Fibroblast of skin of abdomen (primary cell): ENCODE measurements around the gene SDHA.
"Not testable (repeated sequence)": the region's sequence is repeated elsewhere in the genome, so short reads cannot be mapped to it uniquely, and the experiment has no call there.

ENCODE experiments used
- DNase-seq: peaks from one replicate; pipeline ENCODE4 v3.0.0-alpha.2; 2013

SDHA gene

DNA sequence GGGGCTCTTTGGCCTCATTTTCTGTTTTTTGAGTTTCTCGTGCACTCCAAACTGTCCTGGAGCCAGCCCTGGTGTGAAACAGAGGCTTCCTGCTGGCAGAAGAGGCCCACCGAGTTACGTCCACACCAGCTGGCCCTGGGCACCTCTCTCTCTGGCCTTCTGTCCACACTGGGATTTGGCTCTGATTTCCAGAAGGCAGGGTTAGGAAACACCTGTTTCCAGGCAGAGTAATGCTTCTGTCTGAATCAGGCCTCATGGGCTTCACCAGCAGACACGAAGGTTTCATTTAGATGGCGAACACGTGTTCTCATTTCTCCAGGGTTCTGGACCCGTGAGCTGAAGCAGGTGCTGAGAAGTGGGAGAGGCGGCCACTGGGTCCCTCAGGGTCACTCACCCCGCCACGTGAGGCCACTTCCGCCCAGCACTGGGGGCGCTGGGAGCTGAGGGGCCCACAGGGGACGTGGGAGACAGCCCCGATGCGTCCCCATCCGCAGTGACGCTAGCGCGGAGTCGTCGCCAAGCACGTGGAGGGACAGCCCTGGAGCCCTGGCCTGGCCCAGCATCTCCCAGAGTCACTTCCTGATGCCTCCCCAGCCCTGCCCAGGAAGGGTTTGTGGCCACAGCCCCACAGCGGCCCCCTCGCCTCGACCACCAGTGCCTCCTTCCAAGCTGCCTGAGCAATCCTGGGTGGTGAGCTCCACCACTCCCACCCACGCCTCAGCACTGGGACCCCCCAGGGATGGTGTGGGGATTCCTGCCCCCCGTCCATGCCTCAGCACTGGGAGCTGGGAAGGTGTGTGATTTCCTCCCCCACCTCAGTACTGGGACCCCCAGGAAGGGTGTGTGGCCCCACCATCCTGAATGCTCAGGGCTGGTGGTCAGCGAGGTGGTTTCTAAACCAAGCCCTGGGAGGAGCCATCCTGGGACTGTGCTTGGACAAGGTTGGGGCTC lies 31.8 kb upstream of the SDHA start:
- no peak for DNase-seq

DNA sequence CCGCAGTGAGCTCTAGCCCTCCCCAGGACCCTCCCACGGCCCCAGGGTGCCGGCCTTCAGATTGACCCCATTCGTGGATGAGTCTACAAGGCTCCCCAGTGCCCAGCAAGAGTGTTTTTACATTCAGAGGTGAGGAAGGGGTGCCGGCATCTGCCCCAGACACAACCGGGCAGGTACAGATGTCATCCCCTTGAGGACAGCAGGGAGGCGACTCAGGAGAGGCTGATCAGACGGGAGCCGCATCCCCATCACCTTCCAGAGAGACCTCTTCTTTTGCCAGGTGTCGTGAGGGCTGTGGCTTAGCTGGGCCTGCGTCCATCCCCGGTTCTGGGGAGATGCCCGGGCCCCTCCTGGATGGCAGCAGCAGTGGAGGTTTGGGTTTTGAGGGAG lies 31.1 kb upstream of the SDHA start:
- no peak for DNase-seq

DNA sequence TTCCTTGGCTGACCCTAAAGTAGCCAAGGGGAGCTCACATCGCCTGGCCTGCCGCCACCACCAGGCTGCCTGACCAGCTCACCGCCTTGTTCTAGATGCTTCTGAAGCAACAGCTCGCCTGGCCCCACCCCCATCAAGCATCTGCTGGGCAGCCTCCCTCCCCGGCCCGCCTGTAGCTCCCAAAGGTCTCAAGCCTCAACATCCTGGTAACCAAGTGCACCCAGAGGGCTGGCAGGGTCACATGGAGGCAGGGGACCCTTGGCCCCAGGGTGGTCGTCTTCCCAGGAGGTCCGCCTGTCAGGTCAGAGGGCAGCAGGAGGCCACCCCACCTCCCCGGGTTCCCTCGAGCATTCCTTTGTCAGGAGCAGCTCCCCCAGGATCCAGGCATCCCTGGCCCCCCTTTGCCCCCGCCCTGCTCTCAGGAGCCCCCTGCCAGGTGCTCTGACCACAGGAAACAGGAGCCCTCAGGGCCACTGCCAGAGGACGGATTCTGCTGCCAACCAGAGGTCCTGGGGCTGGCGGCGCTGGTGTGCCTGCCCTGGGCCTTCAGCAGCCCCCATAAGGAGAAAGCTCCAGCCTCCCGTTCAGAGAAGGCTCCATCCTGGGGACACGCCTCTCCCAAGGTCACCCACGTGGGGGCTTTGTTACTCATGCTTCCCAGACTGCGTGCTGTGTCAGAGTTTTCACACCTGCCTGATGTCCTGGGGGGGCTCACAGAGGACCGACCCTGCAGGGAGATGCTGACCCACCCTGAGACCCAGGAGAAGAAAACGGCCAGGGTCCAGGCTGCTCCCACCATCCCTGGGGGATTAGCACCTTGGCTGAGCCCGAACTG lies 30.3 kb upstream of the SDHA start:
- DNase-seq = no peak

DNA sequence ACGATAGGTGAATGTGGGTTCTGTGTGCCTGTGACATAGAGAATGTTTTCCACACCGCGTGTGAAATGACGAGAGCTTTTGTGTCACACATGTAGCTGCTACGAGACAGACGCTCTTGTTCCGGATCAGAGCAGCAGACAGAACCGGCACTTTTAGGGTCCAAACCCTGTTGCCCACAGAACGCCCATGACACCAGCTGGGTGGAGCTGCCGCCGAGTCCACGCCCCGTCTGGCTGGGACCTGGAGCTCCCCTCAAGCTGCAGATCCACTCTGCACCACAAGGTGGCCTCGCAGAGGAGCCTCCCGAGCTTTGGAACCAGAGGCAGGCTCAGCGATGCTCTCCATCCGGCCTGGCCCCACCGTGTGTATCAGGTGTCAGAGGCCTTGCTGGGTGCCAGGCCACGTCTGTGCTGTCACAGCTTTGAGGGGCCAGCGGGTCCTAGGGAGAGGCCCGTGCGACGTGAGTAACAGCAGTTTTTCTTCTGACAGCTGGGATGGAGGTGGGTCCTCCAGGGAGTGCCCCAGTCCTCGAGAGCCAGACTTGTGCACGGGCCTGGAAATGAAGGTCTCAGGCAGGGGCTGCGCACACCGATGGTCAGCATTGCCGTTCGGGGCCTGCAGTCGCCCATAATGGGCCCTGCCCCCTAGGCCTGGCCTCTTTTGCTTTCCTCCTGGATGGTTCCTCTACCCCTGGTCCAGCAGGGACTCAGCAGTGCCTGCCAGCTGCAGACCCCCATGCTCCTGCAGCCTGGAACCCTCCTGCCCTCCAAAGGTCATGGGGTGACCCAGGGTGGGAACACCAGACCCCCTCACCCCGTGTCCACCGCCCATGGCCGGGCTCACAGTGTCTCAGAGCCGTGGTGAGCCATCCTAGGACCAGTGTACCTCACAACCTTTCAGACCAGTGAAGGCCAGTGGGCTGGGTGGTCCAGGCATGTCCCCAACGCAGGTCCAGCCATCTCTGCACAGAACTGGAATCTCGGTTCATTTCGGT lies 29.3 kb upstream of the SDHA start:
- peak; percentile 79 for DNase-seq

DNA sequence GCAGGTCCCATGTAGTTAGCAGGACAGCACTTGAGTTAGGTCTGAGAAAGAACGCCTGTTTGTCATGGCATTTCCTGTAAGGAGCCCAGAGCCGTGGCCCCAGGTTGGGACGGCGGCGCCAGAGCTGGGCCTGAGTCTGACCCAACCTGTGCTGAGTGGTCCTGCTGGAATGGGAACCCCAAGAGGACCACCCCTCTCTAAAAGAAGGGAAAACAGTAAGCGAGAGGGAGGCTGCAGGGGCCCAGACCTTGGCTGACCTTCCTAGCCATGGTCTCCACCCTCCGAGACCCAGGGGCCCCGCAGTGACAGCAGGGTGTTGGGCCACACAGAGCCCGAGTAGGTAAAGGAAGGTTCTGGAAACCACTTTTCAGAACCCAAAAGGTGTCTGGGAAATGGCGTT lies 28.6 kb upstream of the SDHA start:
- DNase-seq = no peak

DNA sequence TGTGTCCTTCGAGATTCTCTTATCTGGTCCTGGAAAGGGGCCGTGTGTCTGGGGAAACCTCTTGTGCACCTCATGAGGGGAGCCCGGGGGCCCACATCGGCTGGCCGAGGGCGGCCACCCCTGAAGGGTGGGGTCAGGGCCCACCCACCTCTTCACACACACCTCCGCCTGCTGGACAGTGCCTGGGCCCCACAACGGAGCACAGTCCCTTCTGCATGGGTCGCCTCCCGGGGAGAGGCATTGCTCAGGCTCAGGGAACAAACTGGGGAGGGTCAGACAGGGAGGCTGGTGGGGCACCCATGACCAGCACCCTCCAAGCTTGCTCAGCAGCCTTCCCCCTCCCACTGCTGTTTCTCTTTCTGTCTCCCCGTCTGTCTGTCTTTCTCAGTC lies 28.1 kb upstream of the SDHA start:
- no peak for DNase-seq

DNA sequence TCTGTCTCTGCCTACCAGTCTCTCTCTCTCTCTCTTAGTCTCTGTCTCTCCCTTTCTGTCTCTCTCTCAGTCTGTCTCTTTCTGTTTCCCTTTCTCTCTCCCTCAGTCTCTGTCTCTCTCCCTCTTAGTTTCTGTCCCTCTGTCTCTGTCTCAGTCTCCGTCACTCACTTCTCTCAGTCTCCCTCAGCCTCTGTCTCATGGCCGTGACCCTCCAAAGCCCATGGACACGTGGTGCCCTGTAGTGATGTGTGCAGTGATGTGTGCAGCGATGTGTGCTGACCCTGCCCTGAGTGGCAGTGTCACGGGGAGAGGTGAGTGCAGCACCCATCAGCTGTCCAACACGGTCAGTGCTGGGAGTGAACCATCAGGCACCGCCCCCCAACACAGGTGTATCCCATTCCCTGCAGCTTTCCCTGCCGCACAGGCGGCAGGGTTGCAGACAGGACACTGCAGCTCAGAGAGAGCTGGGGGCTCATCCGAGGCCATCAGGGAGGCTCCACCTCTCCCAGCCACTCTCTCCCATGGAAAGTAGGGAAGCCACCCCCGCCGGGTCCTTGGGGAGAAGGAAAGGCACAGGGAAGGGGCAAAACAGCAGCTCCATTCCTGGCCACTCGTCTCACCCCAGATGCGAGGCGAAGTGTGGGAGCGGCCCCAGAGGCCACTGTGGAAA lies 27.6 kb upstream of the SDHA start:
- DNase-seq = no peak

DNA sequence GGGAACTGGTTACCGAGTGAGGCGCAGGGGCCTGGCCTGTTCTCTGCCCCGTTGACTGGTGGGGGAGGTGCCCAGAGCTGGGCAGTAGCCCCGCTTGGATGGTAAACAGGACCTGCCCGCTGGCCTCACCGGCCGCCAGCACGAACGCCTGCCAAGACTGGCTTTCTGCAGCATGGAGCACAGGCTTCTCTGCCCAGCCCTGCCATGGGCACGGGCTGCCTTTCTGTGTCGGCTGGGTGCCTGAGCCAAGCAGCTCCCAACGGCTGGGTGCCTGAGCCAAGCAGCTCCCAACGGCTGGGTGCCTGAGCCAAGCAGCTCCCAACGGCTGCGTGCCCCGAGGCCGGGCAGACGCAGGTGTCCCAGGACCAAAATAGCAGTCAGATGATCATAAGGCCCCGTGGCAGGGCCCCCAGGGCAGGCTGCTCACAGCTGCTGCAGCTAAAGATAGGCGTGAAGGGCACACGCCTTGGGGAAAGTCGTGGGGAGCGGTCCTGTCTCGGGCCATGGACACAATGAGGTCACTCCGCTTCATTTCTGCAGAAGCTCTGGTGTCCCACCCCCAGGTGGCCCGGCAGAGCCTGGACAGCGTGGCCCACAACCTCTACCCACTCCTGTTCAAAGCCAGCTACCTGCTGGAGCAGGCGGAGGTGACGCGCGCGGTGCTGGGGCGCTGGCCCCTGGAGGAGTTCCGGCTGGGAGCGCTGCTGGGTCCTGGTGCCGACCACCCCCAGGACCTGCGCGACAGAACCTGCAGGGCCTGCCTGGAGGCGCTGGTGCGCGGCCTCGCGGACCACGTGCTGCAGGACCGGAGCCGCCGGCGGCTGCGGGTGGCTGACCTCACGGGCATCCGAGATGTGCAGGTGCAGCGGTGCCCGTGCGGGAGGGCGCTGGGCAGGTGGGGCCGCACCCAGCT lies 26.8 kb upstream of the SDHA start, which contains the start of gene LRRC14B:
Gene LRRC14B, plus strand, starts transcription at position 460 of the 913 bp plus-strand sequence. Its CDS starts 44 bp downstream, at position 504.
- no peak for DNase-seq

DNA sequence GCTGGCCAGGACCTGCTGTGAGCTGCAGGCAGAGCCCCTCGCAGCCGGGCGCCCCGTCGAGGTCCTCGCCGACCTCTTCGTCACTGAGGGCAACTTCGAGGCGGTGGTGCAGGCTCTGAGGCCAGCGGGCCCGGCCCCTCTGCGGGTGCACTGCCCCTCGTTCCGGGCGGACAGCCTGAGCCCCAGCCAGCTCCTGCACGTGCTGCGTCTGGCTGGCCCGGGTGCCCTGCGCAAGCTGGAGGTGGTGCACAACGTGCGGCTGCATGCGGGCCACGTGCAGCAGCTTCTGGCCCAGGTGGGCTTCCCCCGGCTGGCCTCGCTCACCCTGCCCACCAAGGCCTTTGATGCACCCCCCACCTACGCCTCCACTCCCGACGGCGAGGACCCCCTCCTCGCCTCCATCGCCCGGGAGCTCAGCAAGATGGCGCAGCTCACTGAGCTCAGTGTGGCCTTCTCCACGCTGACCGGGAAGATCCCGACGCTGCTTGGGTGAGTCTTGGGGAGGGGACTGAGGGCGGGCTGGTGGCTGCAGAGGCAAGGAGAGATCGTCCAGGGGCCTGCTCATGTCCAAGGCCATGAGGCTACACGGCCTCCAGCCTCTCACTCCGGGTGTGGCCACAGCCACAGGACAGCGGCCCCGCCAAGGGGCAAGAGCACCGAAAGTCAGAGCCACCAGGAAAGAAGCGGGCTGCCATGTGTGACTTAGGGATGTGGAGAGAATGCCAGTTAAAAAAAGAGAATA lies 26.0 kb upstream of the SDHA start:
- no peak for DNase-seq

DNA sequence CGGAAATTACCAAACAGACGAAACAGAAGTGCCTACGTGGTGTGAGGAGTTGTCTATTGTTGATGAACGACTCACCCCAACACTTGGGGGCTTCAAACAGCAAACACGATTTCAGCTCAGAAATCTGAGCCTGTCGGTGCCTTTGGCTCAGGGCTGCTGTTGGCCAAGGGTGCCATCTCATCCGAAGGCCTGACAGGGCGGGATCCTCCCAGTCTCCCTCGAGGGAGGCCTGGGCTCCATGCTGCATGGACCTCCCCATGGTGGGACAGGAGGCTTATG lies 25.5 kb upstream of the SDHA start:
- DNase-seq = no peak

DNA sequence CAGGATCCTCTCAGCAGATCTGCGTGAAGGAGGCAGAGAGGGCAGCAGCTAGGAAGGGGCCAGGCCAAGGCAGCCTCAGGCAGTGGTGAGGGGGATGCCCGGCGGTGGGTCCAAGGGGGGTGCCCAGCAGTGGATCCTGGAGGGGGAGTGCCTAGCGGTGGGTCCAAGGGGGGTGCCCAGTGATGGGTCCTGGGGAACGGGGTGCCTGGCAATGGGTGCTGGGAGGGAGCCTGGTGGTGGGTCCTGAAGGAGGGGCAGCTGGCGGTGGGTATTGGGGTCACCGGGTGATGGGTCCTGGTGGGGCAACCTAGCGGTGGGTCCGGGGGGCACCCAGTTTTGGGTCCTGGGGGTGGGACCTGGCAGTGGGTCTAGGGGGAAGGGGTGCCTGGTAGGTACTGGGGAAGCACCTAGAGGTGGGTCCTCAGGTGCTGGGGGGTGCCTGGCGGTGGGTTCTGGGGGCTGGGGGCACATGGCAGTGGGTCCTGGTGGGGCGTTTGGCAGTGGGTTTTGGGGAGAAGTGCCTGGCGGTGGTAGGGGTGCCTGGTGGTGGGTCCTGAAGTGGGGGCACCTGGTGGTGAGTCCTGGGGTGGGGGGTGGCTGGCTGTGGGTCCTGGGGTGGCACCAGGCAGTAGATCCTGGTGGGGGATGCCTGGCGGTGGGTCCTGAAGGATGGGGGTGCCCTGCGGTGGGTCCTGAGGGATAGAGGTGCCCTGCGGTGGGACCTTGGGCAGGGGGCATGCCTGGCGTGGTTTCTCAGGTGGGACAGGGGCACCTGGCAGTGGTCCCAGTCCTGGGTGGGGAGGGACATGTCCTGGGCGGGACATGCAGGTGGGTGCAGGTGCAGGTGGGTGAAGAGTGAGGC lies 24.9 kb upstream of the SDHA start:
- DNase-seq = no peak

DNA sequence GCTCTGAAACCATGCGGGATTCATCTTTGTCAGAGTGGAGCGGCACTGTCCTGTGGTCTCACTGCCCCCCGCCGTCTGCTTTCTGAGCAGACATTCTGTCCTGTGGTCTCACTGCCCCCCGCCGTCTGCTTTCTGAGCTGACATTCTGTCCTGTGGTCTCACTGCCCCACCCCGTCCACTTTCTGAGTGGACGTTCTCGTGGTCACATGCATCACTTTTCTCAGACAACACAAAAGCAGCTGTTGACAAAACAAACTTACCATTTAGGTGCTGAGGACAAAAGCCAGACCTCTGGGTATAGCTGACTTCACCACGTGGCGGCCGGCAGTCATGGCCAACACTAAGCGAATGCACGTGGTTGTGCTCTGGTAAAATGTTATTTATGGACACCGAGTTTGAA lies 24.0 kb upstream of the SDHA start:
- no peak for DNase-seq

DNA sequence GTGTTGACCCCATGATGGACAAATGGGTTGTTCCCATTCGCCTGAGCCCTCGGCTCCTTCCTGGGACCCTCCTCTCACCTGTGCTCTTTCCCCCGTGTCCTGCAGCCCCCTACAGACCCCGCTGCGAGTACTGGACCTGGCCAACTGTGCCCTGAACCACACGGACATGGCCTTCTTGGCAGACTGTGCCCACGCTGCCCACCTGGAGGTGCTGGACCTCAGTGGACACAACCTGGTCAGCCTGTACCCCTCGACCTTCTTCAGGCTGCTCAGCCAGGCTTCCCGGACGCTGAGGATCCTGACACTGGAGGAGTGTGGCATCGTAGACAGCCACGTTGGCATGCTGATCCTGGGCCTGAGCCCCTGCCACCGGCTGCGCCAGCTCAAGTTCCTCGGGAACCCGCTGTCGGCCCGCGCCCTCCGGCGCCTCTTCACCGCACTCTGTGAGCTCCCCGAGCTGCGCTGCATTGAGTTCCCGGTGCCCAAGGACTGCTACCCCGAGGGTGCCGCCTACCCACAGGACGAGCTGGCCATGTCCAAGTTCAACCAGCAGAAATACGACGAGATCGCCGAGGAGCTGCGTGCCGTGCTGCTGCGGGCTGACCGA lies 23.4 kb upstream of the SDHA start:
- DNase-seq = no peak

DNA sequence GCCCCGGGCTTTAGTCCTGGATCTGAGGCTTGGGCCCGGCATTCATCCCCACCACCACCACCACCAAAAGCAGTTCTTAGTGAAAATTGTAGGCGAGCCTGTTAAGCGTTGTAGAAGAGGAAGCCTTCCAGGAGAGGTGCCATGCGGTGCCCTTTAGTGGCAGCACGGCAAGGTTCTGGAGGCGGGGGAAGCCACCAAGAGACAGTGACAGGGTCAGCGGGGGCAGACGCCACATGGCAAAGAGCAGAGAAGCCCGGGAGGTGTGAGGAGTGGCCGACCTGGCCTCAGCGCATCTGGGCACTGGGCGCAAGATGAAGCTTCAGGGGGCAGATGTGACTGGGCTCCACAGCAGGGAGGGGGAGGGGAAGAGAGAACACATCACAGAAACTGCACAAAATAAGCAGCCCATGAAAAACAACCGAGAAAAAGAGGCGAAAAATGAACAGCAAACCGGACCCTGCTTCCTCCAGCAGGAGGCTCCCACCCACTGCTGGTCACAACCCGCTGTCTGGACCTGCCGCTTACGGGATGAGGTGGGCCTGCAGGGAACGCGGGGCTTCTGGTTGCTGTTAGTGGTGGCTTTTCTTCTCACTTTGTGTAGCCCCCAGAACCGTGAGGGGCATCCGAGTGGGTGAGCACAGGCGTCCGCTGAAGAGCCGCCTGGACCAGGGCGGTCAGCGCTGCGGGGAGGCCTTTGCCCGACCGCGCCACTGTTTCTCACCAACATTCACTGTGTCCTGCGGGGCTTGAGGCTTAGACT lies 22.5 kb upstream of the SDHA start:
- no peak for DNase-seq

DNA sequence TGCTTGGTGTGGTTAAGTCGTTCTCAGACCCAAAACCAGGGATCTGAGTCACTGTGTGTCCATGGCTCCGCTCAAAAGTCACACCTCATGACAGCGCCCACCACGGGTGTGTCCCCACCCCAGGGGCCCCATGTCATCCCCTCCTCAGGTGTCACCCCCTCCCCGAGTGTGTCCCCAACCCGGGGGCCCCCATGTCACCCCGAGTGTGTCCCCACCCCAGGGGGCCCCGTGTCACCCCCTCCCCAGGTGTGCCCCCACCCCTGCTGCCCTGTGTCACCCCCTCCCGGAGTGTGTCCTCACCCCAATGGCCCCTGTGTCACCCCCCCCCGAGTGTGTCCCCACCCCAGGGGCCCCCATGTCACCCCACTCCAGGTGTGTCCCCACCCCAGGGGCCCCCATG lies 21.8 kb upstream of the SDHA start:
- no peak for DNase-seq

DNA sequence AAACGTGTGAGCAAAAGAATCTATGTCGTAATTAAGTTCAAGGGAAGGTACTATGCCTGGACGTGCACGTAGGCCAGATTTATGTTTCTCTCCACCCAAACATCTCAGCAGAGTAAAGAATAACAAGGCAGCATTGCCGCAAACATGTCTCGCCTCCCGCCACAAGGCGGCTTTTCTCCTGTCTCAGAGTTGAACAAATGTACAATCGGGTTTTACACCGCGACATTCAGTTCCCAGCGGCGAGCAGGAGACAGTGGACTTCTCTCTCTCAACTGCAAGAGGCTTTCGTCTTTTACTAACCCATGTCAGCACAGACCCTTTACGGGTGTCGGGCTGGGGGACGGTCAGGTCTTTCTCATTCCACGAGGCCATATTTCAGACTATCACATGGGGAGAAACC lies 21.1 kb upstream of the SDHA start:
- not testable (repeated sequence) for DNase-seq

DNA sequence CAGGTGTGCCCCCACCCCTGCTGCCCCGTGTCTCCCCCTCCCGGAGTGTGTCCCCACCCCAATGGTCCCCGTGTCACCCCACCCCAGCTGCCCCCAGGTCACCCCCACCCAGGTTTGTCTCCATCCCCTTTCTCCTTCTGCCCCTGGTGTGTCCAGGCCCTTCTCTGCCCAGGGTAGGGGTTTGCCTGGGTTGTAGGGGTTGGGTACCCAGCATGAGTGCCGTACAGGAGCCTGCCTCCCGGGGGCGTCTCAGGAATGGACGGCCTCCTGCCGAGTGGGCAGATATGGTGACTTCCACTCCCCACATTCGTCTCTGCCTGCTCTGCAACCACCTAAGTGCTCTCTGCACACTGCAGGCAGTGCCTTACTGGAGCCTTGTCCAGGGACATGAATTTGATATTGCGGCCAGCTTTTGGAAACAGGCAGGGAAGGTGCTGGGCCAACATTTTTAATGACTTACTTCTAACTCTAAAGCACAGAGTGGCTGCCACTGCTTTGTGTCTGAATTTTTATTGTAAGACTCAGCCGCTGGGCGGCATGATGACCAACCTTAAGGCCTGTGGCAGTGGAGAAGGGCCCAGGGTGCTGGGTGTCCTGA lies 20.1 kb upstream of the SDHA start:
- DNase-seq = no peak
